HL-60 (cell line): ENCODE results near the gene SPINK13.
A peak's percentile ranks its signal among the peaks of the same experiment; 100 is the strongest.

Experiments
- DNase-seq, 2 experiments: peaks; one replicate each; pipeline ENCODE4 v3.0.0-alpha.2; 2010 to 2020; ENCODE audit warnings: low read depth in 1 of 2, low spot score in 1 of 2
- H3K27ac ChIP-seq: fragments of 250-450 bp; sonication (Bioruptor Pico); replicated peaks from 2 replicates; pipeline ENCODE4 v1.5.1; 2020; ENCODE audit warnings: mild to moderate bottlenecking, moderate library complexity
- H3K27me3 ChIP-seq: fragments of 250-450 bp; sonication (Bioruptor Pico); 2 replicates; pipeline ENCODE4 v1.5.1; 2021; ENCODE audit warnings: mild to moderate bottlenecking, moderate library complexity; ENCODE audit not compliant: insufficient read depth, poor library complexity, severe bottlenecking
- H3K4me3 ChIP-seq: replicated peaks from 2 replicates; pipeline ENCODE4 v1.5.1; 2011; ENCODE audit warnings: mild to moderate bottlenecking, control low read depth, low read length; ENCODE audit not compliant: insufficient read depth
- CTCF ChIP-seq: IDR thresholded peaks from one replicate; pipeline ENCODE4 v1.5.1; 2011; ENCODE audit warnings: low read length, control low read depth, inconsistent platforms; ENCODE audit not compliant: insufficient read depth
- GABPA ChIP-seq: IDR thresholded peaks from 2 replicates; pipeline ENCODE4 v1.6.1; 2012; ENCODE audit warnings: low read depth
- POLR2AphosphoS5 ChIP-seq: IDR thresholded peaks from 2 replicates; pipeline ENCODE4 v1.6.1; 2012; ENCODE audit warnings: low read depth
- REST ChIP-seq: IDR thresholded peaks from 2 replicates; pipeline ENCODE4 v1.6.1; 2012; ENCODE audit warnings: low read depth; ENCODE audit not compliant: insufficient replicate concordance
- SPI1 ChIP-seq: IDR thresholded peaks from 2 replicates; pipeline ENCODE4 v1.6.1; 2012; ENCODE audit warnings: low read depth, mild to moderate bottlenecking, borderline replicate concordance

SPINK13 gene

GRCh38 chr5:148290271-148291195 lies 21.9 kb downstream of the SPINK13 start:
- no peak overlapping the region for H3K4me3 ChIP-seq
- H3K27ac ChIP-seq, result no peak overlapping the region
- DNase-seq, result no peak
- TF ChIP-seq POLR2AphosphoS5 (no peak), CTCF (peak; percentile 16), GABPA (no peak)
- no peaks in the 10 kb centered on the region for H3K27me3 ChIP-seq

- TF ChIP-seq GABPA (no peak), POLR2AphosphoS5 (no peak), CTCF (no peak), SPI1 (no peak), REST (no peak)
- Histone ChIP-seq H3K27ac (no peak overlapping the region), H3K4me3 (no peak overlapping the region), H3K27me3 (no peaks in the 10 kb centered on the region)
- no peak for DNase-seq
Measured at GRCh38 chr5:148297731-148298130, 29.1 kb downstream of the SPINK13 start.

- no peak overlapping the region for H3K4me3 ChIP-seq
- H3K27ac ChIP-seq, result no peak overlapping the region
- DNase-seq, result no peak
- H3K27me3 ChIP-seq, result no peaks in the 10 kb centered on the region
- no peak for TF ChIP-seq GABPA
- TF ChIP-seq SPI1, result no peak
- TF ChIP-seq POLR2AphosphoS5, result no peak
- TF ChIP-seq REST, result no peak
- no peak for TF ChIP-seq CTCF
Measured at GRCh38 chr5:148306446-148306845, 37.9 kb downstream of the SPINK13 start.

- no peak overlapping the region for H3K27ac ChIP-seq
- H3K27me3 ChIP-seq, result no peaks in the 10 kb centered on the region
- TF ChIP-seq REST (no peak), GABPA (no peak), POLR2AphosphoS5 (no peak), SPI1 (no peak), CTCF (no peak)
- H3K4me3 ChIP-seq, result no peak overlapping the region
- no peak for DNase-seq
Measured at GRCh38 chr5:148309019-148309418, 40.4 kb downstream of the SPINK13 start.
